ENCODE measurements around the gene CDKN2B-AS1. TPM values are rescaled to one million over a fixed set of nuclear protein-coding genes. Genes with fewer than 3 reads are reported as not detected.
A peak's percentile ranks its signal among the peaks of the same experiment; 100 is the strongest.

CDKN2B-AS1 gene
- total RNA-seq, 1 donor: 9.5 TPM

GRCh38 chr9:21970800-21971640 is 23.6 kb upstream of the CDKN2B-AS1 start:
- no peak for DNase-seq (ENCODE audit: low read depth)
- TF ChIP-seq CTCF (IDR thresholded peaks at IDR 0.05; ENCODE audit: insufficient read depth, low read depth, low read length): no peak

GRCh38 chr9:21972361-21972760 is 22.2 kb upstream of the CDKN2B-AS1 start:
- DNase-seq (ENCODE audit: low read depth): no peak
- TF ChIP-seq CTCF (IDR thresholded peaks at IDR 0.05; ENCODE audit: insufficient read depth, low read depth, low read length): no peak
- H3K4me3 ChIP-seq (ENCODE audit: low read depth, low read length): no peak overlapping the region

More at GRCh38 chr9:21970800-21971640, 23.6 kb upstream of the CDKN2B-AS1 start:
- H3K4me3 ChIP-seq (ENCODE audit: low read depth, low read length): no peak overlapping the region

GRCh38 chr9:21974343-21974721 is 20.3 kb upstream of the CDKN2B-AS1 start:
- no peak for DNase-seq (ENCODE audit: low read depth)
- no peak for TF ChIP-seq CTCF (IDR thresholded peaks at IDR 0.05; ENCODE audit: insufficient read depth, low read depth, low read length)
- H3K4me3 ChIP-seq (ENCODE audit: low read depth, low read length): peak overlapping the region; percentile 70

GRCh38 chr9:21974722-21975409 is 19.7 kb upstream of the CDKN2B-AS1 start:
- H3K4me3 ChIP-seq (ENCODE audit: low read depth, low read length): peak overlapping the region; percentile 70
- TF ChIP-seq CTCF (IDR thresholded peaks at IDR 0.05; ENCODE audit: insufficient read depth, low read depth, low read length): no peak
- peak; percentile 59 for DNase-seq (ENCODE audit: low read depth)

GRCh38 chr9:21976334-21976875 is 18.2 kb upstream of the CDKN2B-AS1 start:
- no peak for DNase-seq (ENCODE audit: low read depth)
- TF ChIP-seq CTCF (IDR thresholded peaks at IDR 0.05; ENCODE audit: insufficient read depth, low read depth, low read length): no peak
- no peak overlapping the region for H3K4me3 ChIP-seq (ENCODE audit: low read depth, low read length)

GRCh38 chr9:21982391-21982790 is 12.2 kb upstream of the CDKN2B-AS1 start:
- no peak overlapping the region for H3K4me3 ChIP-seq (ENCODE audit: low read depth, low read length)
- TF ChIP-seq CTCF (IDR thresholded peaks at IDR 0.05; ENCODE audit: insufficient read depth, low read depth, low read length): no peak
- DNase-seq (ENCODE audit: low read depth): no peak
